Measurements from ENCODE around the gene C1QL1.

The C1QL1 gene

GRCh38 chr17:44968225-44969143 lies at the start of gene C1QL1:
C1QL1 (minus strand) TSS chr17:44968303; CDS start chr17:44968048, 255 bp downstream.
- peak; percentile 82 for DNase-seq

GRCh38 chr17:45016823-45017222 lies 48.7 kb upstream of the C1QL1 start:
- DNase-seq: no peak

GRCh38 chr17:45016237-45016636 lies 48.1 kb upstream of the C1QL1 start:
- DNase-seq: no peak

- peak; percentile 71 for DNase-seq
These were observed 45.2 kb upstream of the C1QL1 start for GRCh38 chr17:45013021-45013997.

GRCh38 chr17:45011767-45012166 lies 43.7 kb upstream of the C1QL1 start:
- no peak for DNase-seq

- peak; percentile 78 for DNase-seq
These were observed 41.8 kb upstream of the C1QL1 start for GRCh38 chr17:45009676-45010467.

- no peak for DNase-seq
These were observed 40.1 kb upstream of the C1QL1 start for GRCh38 chr17:45008216-45008615.

GRCh38 chr17:45006927-45007461 lies 38.9 kb upstream of the C1QL1 start:
- peak; percentile 34 for DNase-seq

- DNase-seq: no peak
These were observed 37.6 kb upstream of the C1QL1 start for GRCh38 chr17:45005700-45006099.

- DNase-seq: no peak
These were observed 36.3 kb upstream of the C1QL1 start for GRCh38 chr17:45004388-45004787.

GRCh38 chr17:45003877-45004276 lies 35.8 kb upstream of the C1QL1 start:
- DNase-seq: no peak

- DNase-seq: peak; percentile 92
These were observed 33.2 kb upstream of the C1QL1 start for GRCh38 chr17:45001310-45001709.

- no peak for DNase-seq
These were observed 31.3 kb upstream of the C1QL1 start for GRCh38 chr17:44999433-44999832.

GRCh38 chr17:44998646-44999045 lies 30.5 kb upstream of the C1QL1 start:
- DNase-seq: no peak

- peak; percentile 54 for DNase-seq
These were observed 29.8 kb upstream of the C1QL1 start for GRCh38 chr17:44997733-44998520.

- DNase-seq: no peak
These were observed 28.2 kb upstream of the C1QL1 start for GRCh38 chr17:44996304-44996703.

- no peak for DNase-seq
These were observed 27.4 kb upstream of the C1QL1 start for GRCh38 chr17:44995436-44996001.

- peak; percentile 50 for DNase-seq
These were observed 24.3 kb upstream of the C1QL1 start for GRCh38 chr17:44992242-44992939.

GRCh38 chr17:44990994-44991393 lies 22.9 kb upstream of the C1QL1 start:
- peak; percentile 51 for DNase-seq

GRCh38 chr17:44989552-44990138 lies 21.5 kb upstream of the C1QL1 start:
- DNase-seq: no peak
